T-helper 2 cell treated with Interferon-gamma antibody and Interleukin-4, amounts not matched to agents 100 ng/mL and 5 ng/mL, for 36 hours (primary cell): Measurements from ENCODE around the gene MYADM. TPM values are rescaled to one million over a fixed set of nuclear protein-coding genes. Genes with fewer than 3 reads are reported as not detected.

ENCODE experiments used
- intact Hi-C: fragments of 100-400 bp; cut with micrococcal nuclease; formaldehyde crosslinking; loops from one replicate; pipeline ENCODE4 v1.15.1; 2023
- total RNA-seq: library from RNA; stranded (reverse); gene quantifications from 2 replicates; pipeline ENCODE4 v1.2.3, GENCODE V29; 2022

Gene MYADM
- total RNA-seq, 1 donor from 2014 or later = 122 TPM

DNA sequence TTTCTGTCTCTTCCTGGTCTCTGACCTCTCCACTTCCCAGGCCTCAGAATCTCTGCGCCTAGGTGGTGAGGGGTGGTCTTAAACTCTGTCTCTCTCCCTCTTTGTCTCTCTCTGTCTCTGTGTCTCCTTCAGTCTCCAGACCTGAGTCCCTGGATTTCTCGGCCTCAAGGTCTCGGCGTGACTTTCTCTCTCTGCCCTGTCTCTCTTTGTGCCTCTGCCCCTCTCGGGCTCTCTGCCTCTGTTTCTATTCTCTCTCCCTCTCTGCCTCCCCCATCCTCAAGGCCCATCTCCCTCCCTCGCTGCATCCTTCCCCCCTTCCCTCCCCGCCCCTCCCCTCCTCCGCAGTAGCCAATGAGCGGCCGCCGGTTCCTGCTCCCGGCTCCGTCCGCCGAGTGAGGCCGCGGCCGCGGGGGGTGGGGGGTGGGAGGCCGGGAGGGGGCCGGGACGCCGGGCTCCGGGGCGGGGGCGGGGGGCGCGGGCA is 41.3 kb downstream of the MYADM start, which contains the start of gene CACNG7:
CACNG7 (plus strand) TSS at position 344 of the 481 bp plus-strand sequence. CDS start 3,554 bp downstream, outside the sequence.
- intact Hi-C loops = loop anchor here (1.0 kb wide), 1 partner anchor 42 kb away; the partner anchor contains the start of gene MYADM

DNA sequence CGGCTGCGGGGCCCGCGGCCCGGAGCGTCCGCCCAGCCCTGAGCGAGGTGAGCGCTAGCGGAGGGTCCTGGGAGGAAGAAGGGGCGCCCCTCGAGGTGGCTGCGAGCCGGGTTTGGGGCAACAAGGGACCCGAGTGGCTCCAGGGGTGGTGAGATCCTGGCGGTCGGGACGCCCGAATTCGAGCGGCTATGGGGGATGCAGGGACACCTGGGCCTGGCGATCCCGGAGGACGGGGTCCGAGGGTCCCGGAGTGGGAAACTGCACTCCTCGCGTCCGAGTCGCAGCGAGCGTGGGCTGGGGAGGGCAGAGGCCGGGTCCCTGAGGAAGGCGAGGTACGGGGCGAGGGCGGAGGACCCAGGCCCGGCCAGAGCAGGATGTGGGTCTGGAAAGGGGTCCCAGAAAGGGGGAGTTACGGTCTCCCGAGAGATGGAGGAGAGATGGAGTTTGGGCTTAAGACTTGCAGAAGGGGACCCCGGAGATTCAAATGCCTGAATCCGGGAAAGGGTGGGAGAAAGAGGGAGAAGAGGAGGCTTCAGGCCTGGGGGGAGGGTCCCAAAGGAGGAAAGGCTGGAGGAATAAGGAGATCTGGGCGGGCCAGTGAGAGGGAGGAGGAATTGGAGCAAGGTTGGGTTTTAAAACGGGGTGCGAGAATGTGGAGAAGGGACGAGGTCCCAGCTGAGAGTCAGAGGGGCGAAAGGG is 41.9 kb downstream of the MYADM start:
- intact Hi-C loops = no loop called here

DNA sequence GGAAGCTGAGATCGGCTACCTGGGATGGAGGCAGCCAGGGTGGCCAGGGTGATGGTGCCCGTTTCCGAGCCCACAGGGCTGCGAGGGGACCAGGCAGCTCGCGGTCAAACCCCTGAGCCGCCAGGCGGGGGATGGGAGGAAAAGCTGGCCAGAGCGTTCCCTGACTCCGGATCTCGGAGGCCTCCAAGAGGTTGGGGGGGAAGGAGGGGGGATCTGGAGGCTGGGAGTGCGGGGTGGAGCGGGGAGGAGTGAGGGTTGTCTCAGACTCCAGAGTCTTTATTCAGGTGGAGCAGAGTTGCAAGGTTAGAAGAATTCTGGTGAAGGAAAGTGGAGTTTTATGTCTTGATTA is 42.5 kb downstream of the MYADM start:
- intact Hi-C loops = no loop called here

DNA sequence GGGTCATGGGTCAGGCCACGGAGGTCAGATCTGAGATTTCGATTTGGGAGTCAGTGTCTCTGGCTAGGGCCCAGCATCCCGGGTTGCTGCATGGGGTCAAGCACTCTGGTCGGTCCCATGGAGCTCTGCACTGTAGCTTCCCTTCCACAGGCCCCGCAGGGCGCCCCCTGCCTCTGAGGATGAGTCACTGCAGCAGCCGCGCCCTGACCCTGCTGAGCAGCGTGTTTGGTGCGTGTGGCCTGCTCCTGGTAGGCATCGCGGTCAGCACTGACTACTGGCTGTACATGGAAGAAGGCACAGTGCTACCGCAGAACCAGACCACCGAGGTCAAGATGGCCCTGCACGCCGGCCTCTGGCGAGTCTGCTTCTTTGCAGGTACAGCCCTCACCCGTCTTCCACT is 45.0 kb downstream of the MYADM start:
- intact Hi-C loops = no loop called here

DNA sequence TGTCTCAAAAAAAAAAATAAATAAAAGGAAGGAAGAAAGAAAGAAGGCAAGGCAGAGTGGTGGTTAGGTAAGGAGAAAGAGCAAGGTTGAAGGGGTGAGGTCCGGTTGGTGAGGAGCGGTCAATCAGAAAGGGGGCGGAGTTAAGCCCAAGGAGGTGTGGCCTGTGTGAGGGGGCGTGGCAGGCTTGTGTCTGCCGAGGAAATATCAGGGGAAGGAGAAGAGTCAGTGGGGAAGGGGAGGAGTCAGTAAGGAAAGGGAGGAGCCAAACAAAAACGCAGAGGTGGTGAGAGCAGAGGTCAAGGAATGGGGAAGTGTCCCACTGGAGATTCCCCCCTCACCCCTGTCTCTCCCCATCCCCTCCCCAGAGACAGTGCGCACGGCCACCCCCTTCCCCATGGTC is 47.3 kb downstream of the MYADM start:
- intact Hi-C loops = no loop called here

DNA sequence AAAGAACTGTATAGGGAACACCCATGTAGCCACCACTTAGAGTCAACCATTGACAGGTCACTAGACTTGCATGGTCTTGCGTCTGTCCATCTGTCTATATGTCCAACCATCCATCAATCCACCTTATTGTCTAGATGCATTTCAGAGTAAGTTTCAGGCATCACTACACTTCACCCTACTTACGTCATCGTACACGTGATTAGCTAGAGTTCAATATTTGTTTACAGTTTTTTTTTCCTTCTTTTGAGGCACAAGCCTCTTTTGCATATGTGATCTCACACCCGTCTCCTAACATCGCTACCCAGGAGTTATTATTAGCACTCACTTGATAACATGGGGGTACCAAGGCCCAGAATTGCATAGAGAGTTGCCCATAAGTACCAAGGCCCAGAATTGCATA is 48.3 kb downstream of the MYADM start:
- intact Hi-C loops = no loop called here

DNA sequence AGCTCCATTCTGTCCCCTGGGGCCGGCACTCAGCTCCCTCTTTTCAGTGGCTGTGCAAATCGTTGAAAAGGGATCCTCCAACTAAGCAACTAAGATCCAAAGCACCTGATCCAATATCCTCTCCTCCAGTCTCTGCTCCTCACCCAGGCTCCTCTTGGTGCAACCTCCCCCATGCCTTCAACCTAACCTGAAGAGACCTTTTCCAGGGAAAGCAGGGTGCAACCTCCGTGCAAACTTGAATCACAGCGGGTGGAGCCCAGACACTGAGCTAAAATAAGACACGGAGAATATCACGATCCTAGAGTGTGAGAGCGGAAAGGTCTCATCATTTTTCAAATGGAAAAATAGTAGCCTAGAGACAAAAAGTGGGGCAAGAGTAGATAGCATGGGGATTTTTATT is 49.7 kb downstream of the MYADM start:
- intact Hi-C loops = no loop called here

Other genes with a start within 250 kb of the MYADM start
- not detected in 2 replicates for gene DPRX, start 235.9 kb upstream of the MYADM start, total RNA-seq
- gene NLRP12, start 43.6 kb upstream of the MYADM start, total RNA-seq = not detected in 2 replicates
- gene PRKCG, start 14.3 kb downstream of the MYADM start, total RNA-seq = 0.50 TPM in 1 of 2 replicates, not detected in the other
- gene CACNG7, start 41.4 kb downstream of the MYADM start, total RNA-seq = not detected in 2 replicates
- not detected in 2 replicates for gene CACNG8, start 95.1 kb downstream of the MYADM start, total RNA-seq
- not detected in 2 replicates for gene CACNG6, start 123.8 kb downstream of the MYADM start, total RNA-seq
- gene VSTM1, start 196.0 kb downstream of the MYADM start, total RNA-seq = not detected in 2 replicates
- gene TARM1, start 213.5 kb downstream of the MYADM start, total RNA-seq = not detected in 2 replicates
- gene OSCAR, start 232.9 kb downstream of the MYADM start, total RNA-seq = 0.14 TPM in 1 of 2 replicates, not detected in the other
- gene NDUFA3, start 235.0 kb downstream of the MYADM start, total RNA-seq = 109 and 114 TPM in 2 replicates
- 32.0 and 38.2 TPM in 2 replicates for gene TFPT, start 247.8 kb downstream of the MYADM start, total RNA-seq
- gene PRPF31, start 247.9 kb downstream of the MYADM start, total RNA-seq = 71.3 and 75.9 TPM in 2 replicates